Stimulated activated naive CD8-positive, alpha-beta T cell treated with anti-CD3 and anti-CD28 coated beads, Interleukin-15, Interleukin-2, amounts not matched to agents 100 ng/mL and 50 ng/mL, for 24 hours (primary cell): Measurements from ENCODE around the gene COL21A1.

Experiments
- H3K27ac Mint-ChIP-seq: one replicate; pipeline ENCODE4 v1.8.0; 2021; ENCODE audit warnings: mild to moderate bottlenecking, mixed read lengths
- H3K27me3 Mint-ChIP-seq: one replicate; pipeline ENCODE4 v1.8.0; 2021; ENCODE audit warnings: mixed read lengths
- H3K36me3 Mint-ChIP-seq: one replicate; pipeline ENCODE4 v1.8.0; 2021; ENCODE audit warnings: low read depth, mixed read lengths
- H3K4me1 Mint-ChIP-seq: one replicate; pipeline ENCODE4 v1.8.0; 2021; ENCODE audit warnings: low read depth, mixed read lengths
- H3K4me3 Mint-ChIP-seq: one replicate; pipeline ENCODE4 v1.8.0; 2021; ENCODE audit warnings: mild to moderate bottlenecking, mixed read lengths
- H3K9me3 Mint-ChIP-seq: one replicate; pipeline ENCODE4 v1.8.0; 2021; ENCODE audit warnings: mixed read lengths

Gene COL21A1

GRCh38 chr6:56144538-56145324, 102.6 kb downstream of the COL21A1 start:
- H3K4me1 Mint-ChIP-seq, result no peaks in the 10 kb centered on the region
- no peaks in the 10 kb centered on the region for H3K27me3 Mint-ChIP-seq
- H3K27ac Mint-ChIP-seq, result no peak overlapping the region
- peaks cover 16% of the 10 kb centered on the region for H3K9me3 Mint-ChIP-seq
- no peaks in the 10 kb centered on the region for H3K36me3 Mint-ChIP-seq
- no peak overlapping the region for H3K4me3 Mint-ChIP-seq

DNA sequence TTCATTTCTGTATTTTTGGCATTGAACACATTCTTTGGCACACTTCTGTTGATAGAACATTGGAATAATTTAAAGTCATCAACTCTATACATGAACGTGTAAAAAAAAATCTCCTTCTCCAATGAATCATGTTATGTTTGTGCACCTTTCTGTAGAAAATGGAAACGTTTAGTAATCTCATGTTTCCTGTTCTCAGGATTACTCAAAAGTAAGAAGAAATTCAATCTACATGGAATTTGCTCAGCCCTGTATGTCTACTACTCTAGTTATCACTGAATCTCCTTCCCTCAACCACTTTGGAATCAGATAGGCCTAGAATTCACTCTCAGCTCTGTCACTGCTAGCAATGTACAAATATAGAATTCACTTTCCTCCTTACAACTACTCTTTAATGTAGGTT, 103.6 kb downstream of the COL21A1 start:
- Mint-ChIP-seq H3K4me1 (no peaks in the 10 kb centered on the region), H3K27ac (no peak overlapping the region), H3K36me3 (no peaks in the 10 kb centered on the region), H3K9me3 (peaks cover 9% of the 10 kb centered on the region), H3K27me3 (no peaks in the 10 kb centered on the region), H3K4me3 (no peak overlapping the region)

DNA sequence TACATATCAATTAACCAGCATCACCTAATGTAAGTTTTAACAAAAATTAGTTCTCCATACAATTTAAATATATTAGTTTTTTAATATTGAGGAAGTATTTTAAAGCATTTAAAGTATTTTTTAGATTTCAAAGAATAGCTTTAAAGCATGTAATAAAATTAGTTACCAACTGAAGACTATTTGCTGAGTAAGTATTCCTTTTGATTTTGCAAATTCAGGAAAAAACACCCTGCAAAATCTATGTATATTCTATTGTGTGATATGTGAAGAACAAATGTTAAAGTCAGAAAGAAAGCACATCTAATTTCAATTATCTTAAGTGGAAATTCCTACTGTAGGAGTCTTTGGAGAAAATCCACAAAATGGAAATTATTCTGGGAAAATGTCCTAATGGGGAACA, 107.3 kb downstream of the COL21A1 start:
- peaks cover 10% of the 10 kb centered on the region for H3K9me3 Mint-ChIP-seq

GRCh38 chr6:56115715-56116114, 131.7 kb downstream of the COL21A1 start:
- Mint-ChIP-seq H3K36me3 (no peaks in the 10 kb centered on the region), H3K9me3 (peaks cover 19% of the 10 kb centered on the region), H3K4me1 (no peaks in the 10 kb centered on the region), H3K27ac (no peak overlapping the region), H3K27me3 (no peaks in the 10 kb centered on the region), H3K4me3 (no peak overlapping the region)

More for the DNA sequence above, 107.3 kb downstream of the COL21A1 start:
- Mint-ChIP-seq H3K36me3 (no peaks in the 10 kb centered on the region), H3K27ac (no peak overlapping the region), H3K4me1 (no peaks in the 10 kb centered on the region), H3K4me3 (no peak overlapping the region), H3K27me3 (no peaks in the 10 kb centered on the region)

DNA sequence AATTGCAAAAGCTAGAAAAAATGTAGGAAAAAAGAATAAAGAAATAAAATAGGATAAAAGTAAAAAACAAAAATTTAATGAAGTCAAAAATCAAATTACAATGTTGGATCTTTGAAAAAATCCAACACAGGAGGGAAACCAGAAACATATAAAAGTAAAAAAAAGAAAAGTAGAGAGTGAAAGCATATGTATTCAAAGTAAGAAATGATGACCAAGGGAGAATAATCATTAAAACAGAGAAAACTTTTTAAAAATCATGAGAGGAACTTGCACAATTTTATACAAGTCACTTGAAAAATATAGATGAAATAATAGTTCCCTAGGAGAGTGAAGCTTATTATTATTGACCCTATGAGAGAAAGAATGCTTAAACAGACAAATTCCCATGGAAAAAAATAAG, 138.2 kb downstream of the COL21A1 start:
- Mint-ChIP-seq H3K9me3 (no peaks in the 10 kb centered on the region), H3K4me3 (no peak overlapping the region), H3K36me3 (no peaks in the 10 kb centered on the region), H3K4me1 (no peaks in the 10 kb centered on the region), H3K27ac (no peak overlapping the region), H3K27me3 (no peaks in the 10 kb centered on the region)

DNA sequence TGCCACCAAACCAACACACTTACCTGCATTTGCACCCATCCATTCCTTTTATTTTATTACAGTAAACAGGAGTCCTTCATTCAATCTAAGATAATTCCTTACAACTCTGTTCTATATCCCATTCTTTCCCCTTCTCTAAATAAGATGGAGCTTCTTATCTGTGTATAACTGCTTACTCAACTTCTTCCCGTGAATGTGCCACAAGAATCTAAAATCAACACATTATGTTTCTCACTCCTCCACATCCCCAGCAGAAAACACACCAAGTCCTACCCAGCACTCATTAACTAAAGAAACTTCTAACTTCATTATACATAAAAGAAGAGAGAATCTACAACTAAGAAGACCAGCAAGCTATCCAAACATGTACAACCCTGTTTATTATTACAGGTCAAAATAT, 141.1 kb downstream of the COL21A1 start:
- no peak overlapping the region for H3K4me3 Mint-ChIP-seq
- no peaks in the 10 kb centered on the region for H3K4me1 Mint-ChIP-seq
- H3K27me3 Mint-ChIP-seq, result no peaks in the 10 kb centered on the region

GRCh38 chr6:56104591-56104990, 142.8 kb downstream of the COL21A1 start:
- Mint-ChIP-seq H3K36me3 (no peaks in the 10 kb centered on the region), H3K27ac (no peak overlapping the region), H3K4me1 (no peaks in the 10 kb centered on the region), H3K9me3 (peaks cover 6% of the 10 kb centered on the region), H3K27me3 (no peaks in the 10 kb centered on the region), H3K4me3 (no peak overlapping the region)

More for the DNA sequence above, 141.1 kb downstream of the COL21A1 start:
- Mint-ChIP-seq H3K9me3 (no peaks in the 10 kb centered on the region), H3K36me3 (no peaks in the 10 kb centered on the region), H3K27ac (no peak overlapping the region)

- Mint-ChIP-seq H3K4me3 (no peak overlapping the region), H3K4me1 (no peaks in the 10 kb centered on the region), H3K9me3 (peaks cover 9% of the 10 kb centered on the region), H3K27me3 (no peaks in the 10 kb centered on the region), H3K27ac (no peak overlapping the region), H3K36me3 (no peaks in the 10 kb centered on the region)
Measured at GRCh38 chr6:56102216-56102615, 145.2 kb downstream of the COL21A1 start.

GRCh38 chr6:56101141-56101553, 146.2 kb downstream of the COL21A1 start:
- H3K4me3 Mint-ChIP-seq, result no peak overlapping the region
- no peaks in the 10 kb centered on the region for H3K27me3 Mint-ChIP-seq
- no peak overlapping the region for H3K27ac Mint-ChIP-seq
- H3K36me3 Mint-ChIP-seq, result no peaks in the 10 kb centered on the region
- H3K9me3 Mint-ChIP-seq, result peaks cover 9% of the 10 kb centered on the region
- no peaks in the 10 kb centered on the region for H3K4me1 Mint-ChIP-seq

- Mint-ChIP-seq H3K36me3 (no peaks in the 10 kb centered on the region), H3K9me3 (peaks cover 19% of the 10 kb centered on the region), H3K4me1 (no peaks in the 10 kb centered on the region), H3K4me3 (no peak overlapping the region), H3K27me3 (no peaks in the 10 kb centered on the region), H3K27ac (no peak overlapping the region)
Measured at GRCh38 chr6:56096946-56097621, 150.3 kb downstream of the COL21A1 start.

DNA sequence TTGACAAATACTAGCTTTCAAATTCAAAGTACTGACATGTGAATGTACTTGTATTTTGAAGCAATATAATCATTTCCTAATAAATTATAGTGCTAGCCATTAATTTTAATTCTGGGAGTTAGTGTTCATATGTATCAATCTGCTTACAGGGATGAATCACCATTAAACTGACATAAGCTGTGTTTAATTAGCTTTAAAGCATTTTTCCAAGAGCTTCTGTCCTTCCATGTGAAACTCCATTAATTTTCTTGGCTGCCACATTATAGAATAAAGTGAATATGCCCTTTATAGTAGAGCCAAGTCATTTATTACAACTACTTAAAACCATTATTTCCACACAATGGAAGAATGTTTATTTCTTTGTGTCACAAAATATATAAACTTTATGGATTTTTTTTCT, 150.8 kb downstream of the COL21A1 start:
- no peaks in the 10 kb centered on the region for H3K4me1 Mint-ChIP-seq
- H3K36me3 Mint-ChIP-seq, result no peaks in the 10 kb centered on the region
- H3K4me3 Mint-ChIP-seq, result no peak overlapping the region
- no peaks in the 10 kb centered on the region for H3K27me3 Mint-ChIP-seq
- peaks cover 19% of the 10 kb centered on the region for H3K9me3 Mint-ChIP-seq
- H3K27ac Mint-ChIP-seq, result no peak overlapping the region

DNA sequence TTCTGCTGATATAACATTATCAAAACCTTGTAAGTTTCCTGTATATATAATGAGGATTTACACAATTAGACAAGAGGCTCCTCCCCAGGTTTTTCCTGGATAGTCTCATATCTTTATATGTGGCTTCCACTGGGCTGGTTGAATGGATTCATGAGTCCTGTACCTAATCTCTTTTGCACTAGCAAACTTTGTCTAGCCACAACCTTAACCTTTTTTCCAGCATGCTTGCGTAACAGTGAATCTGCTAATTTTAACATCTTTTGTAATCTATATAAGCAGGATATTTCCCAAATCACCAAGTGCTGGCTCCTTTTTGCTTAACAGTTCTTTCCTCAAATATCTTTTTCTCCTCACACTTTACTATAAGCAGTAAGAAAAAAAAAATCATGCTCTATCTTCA, 153.6 kb downstream of the COL21A1 start:
- Mint-ChIP-seq H3K4me3 (no peak overlapping the region), H3K36me3 (no peaks in the 10 kb centered on the region), H3K27me3 (no peaks in the 10 kb centered on the region), H3K4me1 (no peaks in the 10 kb centered on the region), H3K27ac (no peak overlapping the region), H3K9me3 (peaks cover 10% of the 10 kb centered on the region)

DNA sequence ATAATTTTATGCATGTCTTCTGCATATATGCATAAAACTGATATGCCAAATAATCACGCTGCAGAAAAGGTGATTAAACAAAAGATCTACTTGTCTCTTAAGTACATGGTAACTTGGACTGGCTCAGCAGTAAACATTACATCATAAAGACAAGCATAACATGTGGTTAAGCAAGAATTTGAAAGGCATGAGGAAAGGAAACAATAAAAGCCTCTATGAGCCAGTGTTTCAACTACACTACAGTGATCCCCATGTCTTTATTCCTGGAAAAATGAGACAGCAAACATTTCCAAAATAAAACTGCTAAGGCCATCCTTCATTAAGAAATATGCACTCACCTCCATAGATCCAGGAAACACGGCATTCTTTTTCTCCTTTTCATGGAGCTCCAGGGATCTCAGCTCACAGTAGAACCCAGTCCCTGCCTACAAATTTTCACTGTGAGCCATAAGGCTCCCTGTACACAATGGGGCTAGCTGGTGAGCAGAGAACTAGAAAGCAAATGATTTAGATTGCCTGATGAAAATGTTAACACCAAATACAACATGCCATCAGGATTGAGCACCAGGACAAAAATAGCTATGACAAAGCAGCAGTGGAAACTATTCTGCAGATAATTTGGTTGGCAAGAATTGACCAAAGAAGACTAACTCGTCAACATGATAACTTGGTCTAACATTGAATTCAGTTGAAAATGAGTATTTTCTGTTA, 156.1 kb downstream of the COL21A1 start:
- Mint-ChIP-seq H3K4me3 (no peak overlapping the region), H3K27me3 (no peaks in the 10 kb centered on the region), H3K36me3 (no peaks in the 10 kb centered on the region), H3K9me3 (peaks cover 14% of the 10 kb centered on the region), H3K4me1 (no peaks in the 10 kb centered on the region), H3K27ac (no peak overlapping the region)

GRCh38 chr6:56088641-56089040, 158.7 kb downstream of the COL21A1 start:
- Mint-ChIP-seq H3K4me1 (no peaks in the 10 kb centered on the region), H3K27me3 (no peaks in the 10 kb centered on the region), H3K4me3 (no peak overlapping the region), H3K36me3 (no peaks in the 10 kb centered on the region), H3K9me3 (peaks cover 8% of the 10 kb centered on the region), H3K27ac (no peak overlapping the region)

DNA sequence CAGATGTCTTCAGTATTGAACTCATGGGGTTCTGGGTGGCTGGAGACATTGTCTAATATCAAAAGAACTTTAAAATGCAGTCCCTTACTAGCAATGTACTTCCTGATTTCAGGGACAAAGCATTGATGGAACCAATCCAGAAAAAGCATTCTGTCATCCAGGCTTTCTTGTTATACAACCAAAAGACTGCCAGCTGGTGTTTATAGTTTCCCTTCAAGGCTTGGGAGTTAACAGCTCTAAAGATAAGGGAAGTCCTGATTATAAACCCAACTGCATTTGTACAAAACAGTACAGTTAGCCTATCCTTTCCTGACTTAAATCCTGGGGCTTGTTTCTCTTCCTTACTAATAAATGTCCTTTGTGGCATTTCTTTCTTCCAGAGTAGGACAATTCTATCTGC, 160.0 kb downstream of the COL21A1 start:
- H3K27me3 Mint-ChIP-seq, result no peaks in the 10 kb centered on the region
- no peak overlapping the region for H3K27ac Mint-ChIP-seq
- no peak overlapping the region for H3K4me3 Mint-ChIP-seq
- H3K36me3 Mint-ChIP-seq, result no peaks in the 10 kb centered on the region
- no peaks in the 10 kb centered on the region for H3K4me1 Mint-ChIP-seq
- peaks cover 4% of the 10 kb centered on the region for H3K9me3 Mint-ChIP-seq
